Hippocampal formation (tissue), 2 donors: ENCODE results near the gene CHRNB4.

Experiments used
- DNase-seq, 2 donors: peaks; one replicate each; lab custom pipeline; 2025; lab: John Stamatoyannopoulos, UW

The CHRNB4 gene

DNA sequence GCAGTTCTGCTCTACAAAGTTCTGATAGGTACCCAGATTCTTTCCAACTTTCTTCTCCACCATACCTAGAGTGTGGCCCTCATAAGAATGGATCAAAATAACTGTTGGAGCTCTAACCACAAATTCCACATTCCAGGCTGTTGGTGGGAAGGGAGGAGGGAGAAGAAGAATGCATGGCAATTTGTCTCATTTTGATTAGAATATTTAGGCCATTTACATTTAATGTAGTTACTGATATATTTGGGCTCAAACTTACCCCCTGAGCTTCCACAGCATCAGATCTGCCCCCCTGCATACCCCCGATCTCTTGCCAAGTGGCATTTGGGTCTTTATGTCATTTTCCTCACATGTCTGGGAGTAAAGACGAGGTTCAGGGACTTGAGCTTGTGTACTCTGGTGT, 7.7 kb downstream of the CHRNB4 start:
- no peak for DNase-seq

- no peak for DNase-seq
Measured at GRCh38 chr15:78630886-78631633, 9.9 kb downstream of the CHRNB4 start.

DNA sequence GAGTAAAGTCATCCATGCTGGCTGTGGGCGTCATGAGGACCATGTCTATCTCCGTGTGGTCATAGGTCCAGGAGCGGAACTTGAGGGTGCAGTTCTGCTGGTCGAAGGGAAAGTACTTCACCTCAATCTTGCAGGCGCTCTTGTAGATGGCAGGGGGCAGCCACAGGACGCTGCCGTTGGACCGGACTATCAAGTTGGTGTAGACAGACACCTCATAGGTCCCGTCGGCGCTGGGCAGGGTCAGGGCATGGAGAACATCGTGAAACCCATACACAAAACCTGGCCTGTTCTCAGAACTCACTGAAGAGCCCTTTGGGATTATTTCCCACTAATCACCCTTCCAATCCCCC, 11.3 kb downstream of the CHRNB4 start:
- DNase-seq, result no peak

- DNase-seq, result no peak
Measured at GRCh38 chr15:78629031-78629715, 11.8 kb downstream of the CHRNB4 start.

DNA sequence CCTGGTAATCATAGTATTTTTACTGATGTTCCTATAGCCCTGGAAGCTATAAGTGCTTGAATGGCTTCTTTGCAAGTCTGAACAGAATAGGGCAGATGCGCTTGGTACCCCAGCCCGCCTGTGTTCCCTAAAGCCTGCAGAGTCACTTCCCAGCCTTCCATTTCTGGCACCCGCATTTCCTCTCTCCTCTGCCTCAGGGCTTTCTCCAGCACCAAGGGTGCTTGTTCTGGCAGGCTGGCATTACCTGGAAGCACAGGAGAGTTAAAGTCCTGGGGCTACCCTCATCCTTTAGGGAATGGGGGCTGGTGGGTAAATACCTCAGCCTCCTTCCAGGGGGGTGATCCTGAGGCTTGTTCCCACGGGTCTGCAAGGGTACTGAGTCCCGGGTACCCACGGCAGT, 12.8 kb downstream of the CHRNB4 start:
- no peak for DNase-seq

- DNase-seq, result no peak
Measured at GRCh38 chr15:78627348-78627747, 13.7 kb downstream of the CHRNB4 start.

DNA sequence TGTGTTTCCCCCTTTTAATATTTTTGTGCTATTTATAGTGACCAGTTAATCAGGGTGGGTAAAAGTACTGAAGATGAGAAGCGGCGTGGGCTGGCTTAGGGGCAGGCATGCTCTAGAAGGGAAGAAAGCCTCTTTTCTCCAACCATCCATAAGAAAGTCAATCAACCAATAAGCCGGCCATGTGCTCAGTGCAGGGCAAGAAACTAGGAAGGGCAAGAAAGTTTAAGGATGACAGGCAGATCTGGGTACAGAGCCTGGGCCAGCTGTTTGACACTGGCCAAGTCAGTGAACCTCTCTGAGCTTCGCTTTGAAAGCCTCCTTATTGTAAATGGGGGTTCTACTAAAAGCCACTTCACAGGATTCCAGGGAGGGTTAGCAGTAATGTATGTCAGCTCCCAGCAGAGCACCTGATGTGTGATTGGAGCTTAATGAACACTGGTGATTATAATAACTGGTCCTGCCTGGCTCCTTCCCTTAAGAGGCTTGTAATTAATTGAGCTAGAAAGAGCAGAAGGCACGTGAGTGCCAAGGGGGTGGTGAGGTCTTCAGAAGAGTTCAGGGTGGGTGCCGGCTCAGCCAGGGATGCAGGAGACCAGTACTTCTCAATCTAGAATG, 14.5 kb downstream of the CHRNB4 start:
- no peak for DNase-seq

DNA sequence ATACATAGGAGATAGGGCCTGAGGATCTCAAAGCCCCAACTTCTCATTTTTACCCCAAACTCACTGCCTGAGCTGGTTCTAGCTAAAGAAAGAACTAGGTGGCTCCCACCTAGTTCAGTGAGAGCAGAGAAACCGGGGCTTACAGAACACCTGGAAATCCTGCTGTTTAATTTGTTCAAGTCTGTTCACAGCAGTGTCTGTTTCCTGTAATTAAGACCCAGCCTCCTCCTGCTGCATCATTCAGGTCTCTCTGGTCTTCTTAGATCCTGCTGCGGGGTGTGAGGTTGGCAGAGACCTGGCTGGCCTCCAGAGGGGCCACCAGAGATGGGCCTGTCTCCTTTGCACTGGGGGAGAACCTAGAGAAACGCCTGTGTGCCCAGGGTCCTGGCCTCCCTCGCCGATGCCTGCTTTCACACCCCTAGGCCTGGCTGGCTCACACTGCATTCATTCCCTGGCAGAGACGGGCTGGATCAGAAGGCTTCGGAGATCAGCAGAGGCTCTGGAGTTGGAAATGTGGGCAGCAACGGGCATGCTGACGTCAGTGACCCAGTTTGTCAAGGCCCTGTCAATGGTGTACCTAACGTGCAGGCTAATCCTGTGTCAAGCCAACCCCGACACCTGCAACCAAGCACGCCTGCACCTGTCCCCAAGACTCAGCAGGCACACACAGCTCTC, 15.3 kb downstream of the CHRNB4 start:
- DNase-seq, result no peak

DNA sequence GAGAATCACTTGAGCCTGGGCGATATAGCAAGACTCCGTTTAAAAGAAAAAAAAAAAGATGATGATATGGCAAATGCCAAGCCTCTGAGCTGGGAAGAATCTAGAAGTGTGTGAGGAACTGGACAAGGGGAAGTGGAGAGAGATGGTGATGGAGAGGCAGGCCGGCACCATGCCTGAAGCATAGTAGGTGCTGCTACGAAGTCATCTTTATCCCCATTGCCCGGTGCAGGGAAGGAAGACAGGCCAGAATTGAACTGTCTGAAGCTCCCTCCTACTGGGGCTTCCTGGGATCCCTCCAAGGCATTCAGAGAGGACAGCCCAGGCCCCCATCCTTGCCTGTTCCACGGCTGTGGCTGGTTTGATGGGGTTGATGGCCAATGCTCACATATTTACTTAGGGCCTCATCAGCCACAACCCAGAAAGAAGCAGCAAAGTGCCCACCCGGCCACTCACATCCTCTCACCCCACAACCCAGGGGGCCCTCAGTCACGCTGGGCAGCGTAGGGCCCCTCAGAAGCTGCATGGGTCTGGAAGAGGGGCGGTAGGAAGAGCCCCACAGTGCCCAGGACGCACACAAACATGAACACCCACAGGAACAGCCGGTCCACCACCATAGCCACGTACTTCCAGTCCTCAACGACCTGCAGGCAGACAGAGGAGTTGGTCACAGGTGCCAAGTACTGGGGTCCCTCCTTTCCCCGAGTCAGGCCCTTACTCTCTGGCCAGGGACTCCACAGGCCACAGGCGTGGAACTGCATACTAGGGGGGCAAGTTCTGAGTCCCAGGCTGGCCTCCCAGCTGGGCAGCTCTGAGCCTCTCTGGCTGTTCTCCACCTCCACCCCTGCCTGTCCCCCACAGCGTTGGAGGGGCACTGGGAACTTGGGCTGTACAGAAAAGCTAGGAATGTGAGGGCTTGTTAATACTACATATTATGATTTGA, 16.1 kb downstream of the CHRNB4 start:
- no peak for DNase-seq

GRCh38 chr15:78623786-78624497, 17.1 kb downstream of the CHRNB4 start:
- DNase-seq, result no peak

DNA sequence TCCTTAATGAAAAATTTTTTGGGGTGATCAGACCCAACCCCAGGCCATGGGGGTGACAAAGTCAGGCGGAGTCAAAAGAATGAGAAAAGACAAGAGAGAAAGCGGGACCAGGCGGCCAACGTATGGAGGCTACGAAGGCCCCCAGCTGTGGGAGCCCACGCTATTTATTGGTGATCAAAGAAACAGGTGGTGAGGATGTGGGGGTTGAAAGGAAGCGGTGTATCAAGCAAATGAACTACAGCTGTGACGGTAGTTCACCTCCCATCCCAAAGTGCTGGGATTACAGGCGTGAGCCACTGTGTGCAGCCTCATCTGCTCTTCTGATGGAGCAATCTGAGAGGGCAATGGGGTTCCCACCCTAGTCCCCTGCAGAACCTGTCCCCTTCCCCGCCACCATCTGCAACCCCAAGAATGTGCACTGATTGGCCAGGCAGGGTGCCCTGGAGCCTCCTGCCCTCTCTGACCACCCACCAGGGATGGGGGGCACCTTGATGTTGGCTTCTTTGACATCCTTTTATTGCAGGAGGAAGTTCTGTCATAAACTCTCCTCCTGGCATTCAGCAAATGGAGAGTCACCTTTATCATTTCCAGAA, 19.1 kb downstream of the CHRNB4 start:
- DNase-seq, result no peak

DNA sequence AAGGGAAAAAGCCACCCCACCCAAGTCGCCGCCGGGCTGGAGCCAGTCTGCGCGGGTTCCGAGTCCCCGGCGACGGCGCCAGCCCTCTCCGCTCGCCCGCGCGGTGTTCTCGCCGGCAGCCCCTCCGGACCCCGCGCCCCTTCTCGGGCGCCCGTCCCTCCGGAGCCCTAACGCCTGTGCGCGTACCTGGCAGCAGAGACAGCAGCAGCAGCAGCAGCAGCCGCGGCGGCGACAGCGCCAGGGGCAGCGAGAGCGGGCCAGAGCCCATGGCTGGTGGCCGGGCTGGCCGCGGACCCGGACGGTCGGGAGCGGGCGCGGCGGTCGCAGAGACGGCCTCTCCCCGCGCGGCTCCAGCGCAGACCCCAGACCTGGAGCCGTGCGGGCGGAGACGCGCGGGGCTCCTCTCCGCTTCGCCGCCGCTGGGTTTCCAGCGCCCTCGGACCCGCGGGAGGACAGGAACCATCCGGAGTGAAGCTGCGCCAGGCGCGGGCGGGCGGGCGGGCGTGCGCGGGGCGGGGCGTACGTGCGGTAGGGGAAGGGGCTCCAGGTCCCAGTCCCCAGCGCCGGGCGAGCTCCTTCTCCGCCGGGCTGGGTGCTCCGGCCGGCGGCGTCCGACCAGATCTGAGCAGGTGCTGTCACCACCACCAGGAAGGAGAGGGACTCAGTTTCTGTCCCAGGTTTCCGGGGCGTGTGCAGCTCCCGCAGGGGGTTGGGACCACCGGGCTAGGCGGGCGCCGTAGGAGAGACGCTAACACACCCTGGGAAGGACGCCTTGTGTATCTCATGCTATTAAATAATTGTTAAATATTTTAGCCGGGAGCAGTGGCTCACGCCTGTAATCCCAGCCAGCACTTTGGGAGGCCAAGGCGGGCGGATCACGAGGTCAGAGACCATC, 20.2 kb downstream of the CHRNB4 start, which contains the start of gene CHRNA3:
CHRNA3 (minus strand) TSS at position 470 of the 895 bp plus-strand sequence; CDS start at position 268, 202 bp downstream.
- DNase-seq, result no peak

GRCh38 chr15:78620021-78620526, 20.9 kb downstream of the CHRNB4 start:
- no peak for DNase-seq

- DNase-seq, result no peak
Measured at GRCh38 chr15:78619022-78619950, 21.7 kb downstream of the CHRNB4 start.

GRCh38 chr15:78618490-78618934, 22.5 kb downstream of the CHRNB4 start:
- DNase-seq, result peak; percentile 21 to 76

GRCh38 chr15:78618064-78618463, 22.9 kb downstream of the CHRNB4 start:
- DNase-seq, result no peak

DNA sequence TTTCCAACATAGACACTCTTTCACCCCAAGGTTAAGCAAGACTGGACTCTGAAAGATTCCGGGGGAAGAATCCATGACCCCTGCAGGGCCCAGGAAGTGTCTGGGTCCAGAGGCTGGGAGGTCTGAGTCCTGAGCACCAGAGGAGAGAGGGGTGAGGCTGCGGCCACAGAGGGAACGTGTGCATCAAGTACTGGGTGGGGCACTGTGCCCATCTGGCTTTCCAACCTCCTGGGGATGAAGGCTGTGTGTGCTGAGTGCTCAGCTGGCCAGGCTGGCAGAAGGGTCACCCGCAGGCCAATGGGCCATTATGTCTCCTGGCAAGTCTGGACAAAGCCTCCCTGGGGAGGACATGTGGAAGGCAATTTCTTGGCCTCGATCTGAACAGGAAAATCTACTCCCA, 23.5 kb downstream of the CHRNB4 start:
- DNase-seq, result no peak

DNA sequence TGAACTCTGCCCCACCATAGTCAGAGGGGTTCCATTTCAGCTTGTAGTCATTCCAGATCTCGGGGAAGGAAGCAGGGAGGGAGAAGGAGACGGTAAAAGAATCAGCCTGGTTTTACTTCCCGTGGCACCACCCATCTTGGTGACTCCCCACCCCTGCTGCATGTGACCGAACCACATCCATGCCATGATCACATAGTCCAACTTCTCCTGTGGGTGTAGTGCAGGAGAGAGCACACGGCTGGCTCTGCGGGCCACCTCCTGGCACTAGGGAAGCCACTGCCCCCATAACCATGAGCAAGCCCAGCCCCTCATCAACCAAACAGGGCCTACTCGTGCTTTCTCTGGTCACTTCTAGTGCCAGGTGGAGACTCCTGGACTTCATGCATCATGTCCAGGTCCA, 23.9 kb downstream of the CHRNB4 start:
- no peak for DNase-seq
